NCI-H82 treated with DMSO at 0.1 percent for 48 hours (cell line): Measurements from ENCODE around the gene ADCY5.

ENCODE experiments used
- DNase-seq: peaks from one replicate; lab custom pipeline; 2025; ENCODE audit not compliant: unreplicated experiment; lab: John Stamatoyannopoulos, UW

ADCY5 gene

GRCh38 chr3:123330441-123330991 is 118.4 kb downstream of the ADCY5 start:
- DNase-seq: no peak

- DNase-seq: no peak
Measured at GRCh38 chr3:123329636-123330340, 119.1 kb downstream of the ADCY5 start.

GRCh38 chr3:123328851-123329635 is 119.8 kb downstream of the ADCY5 start:
- peak; percentile 89 for DNase-seq

- DNase-seq: no peak
Measured at GRCh38 chr3:123327956-123328850, 120.7 kb downstream of the ADCY5 start.

- no peak for DNase-seq
Measured at GRCh38 chr3:123327480-123327879, 121.4 kb downstream of the ADCY5 start.

- no peak for DNase-seq
Measured at GRCh38 chr3:123326531-123326930, 122.4 kb downstream of the ADCY5 start.

- DNase-seq: no peak
Measured at GRCh38 chr3:123325766-123326256, 123.1 kb downstream of the ADCY5 start.

- no peak for DNase-seq
Measured at GRCh38 chr3:123324880-123325765, 123.8 kb downstream of the ADCY5 start.

- DNase-seq: no peak
Measured at GRCh38 chr3:123323781-123324180, 125.1 kb downstream of the ADCY5 start.

- no peak for DNase-seq
Measured at GRCh38 chr3:123322866-123323265, 126.0 kb downstream of the ADCY5 start.

GRCh38 chr3:123321806-123322205 is 127.1 kb downstream of the ADCY5 start:
- DNase-seq: no peak

GRCh38 chr3:123320221-123320620 is 128.7 kb downstream of the ADCY5 start:
- DNase-seq: no peak

GRCh38 chr3:123319760-123320159 is 129.1 kb downstream of the ADCY5 start:
- DNase-seq: no peak

- DNase-seq: no peak
Measured at GRCh38 chr3:123318374-123318773, 130.5 kb downstream of the ADCY5 start.

- DNase-seq: no peak
Measured at GRCh38 chr3:123317716-123318115, 131.2 kb downstream of the ADCY5 start.

GRCh38 chr3:123315271-123315595 is 133.7 kb downstream of the ADCY5 start:
- no peak for DNase-seq

GRCh38 chr3:123314359-123315270 is 134.3 kb downstream of the ADCY5 start:
- DNase-seq: no peak

GRCh38 chr3:123313889-123314288 is 135.0 kb downstream of the ADCY5 start:
- no peak for DNase-seq
